Lower lobe of right lung (tissue), 2 donors: ENCODE data around the gene SCYGR4. TPM values are rescaled to one million over a fixed set of nuclear protein-coding genes. Genes with fewer than 3 reads are reported as not detected.

Experiments
- ATAC-seq, 2 donors: fragments of 200-7000 bp; cut with Tn5 transposase; one replicate each; pipeline ENCODE4 v1.9.1; 2020 to 2022; ENCODE audit warnings: mild to moderate bottlenecking in 2 of 2, moderate library complexity in 2 of 2
- DNase-seq: peaks from one replicate; pipeline ENCODE4 v3.0.0-alpha.2; 2020
- H3K27ac ChIP-seq: fragments of 200-600 bp; one replicate; pipeline ENCODE4 v1.8.0; 2022
- H3K27me3 ChIP-seq: fragments of 200-600 bp; one replicate; pipeline ENCODE4 v1.8.0; 2022; ENCODE audit warnings: low read depth
- H3K36me3 ChIP-seq: fragments of 200-600 bp; one replicate; pipeline ENCODE4 v1.8.0; 2022; ENCODE audit warnings: mild to moderate bottlenecking
- H3K4me1 ChIP-seq: fragments of 200-600 bp; one replicate; pipeline ENCODE4 v1.8.0; 2022
- H3K4me3 ChIP-seq: fragments of 200-600 bp; one replicate; pipeline ENCODE4 v1.8.0; 2022; ENCODE audit warnings: mild to moderate bottlenecking
- H3K9me3 ChIP-seq: fragments of 200-600 bp; one replicate; pipeline ENCODE4 v1.8.0; 2022
- CTCF ChIP-seq: fragments of 200-600 bp; IDR thresholded peaks from one replicate; pipeline ENCODE4 v1.8.0; 2022; ENCODE audit warnings: antibody characterized with exemption, mild to moderate bottlenecking
- intact Hi-C: fragments of 100-400 bp; cut with DNase I; formaldehyde crosslinking; loops from one replicate; pipeline ENCODE4 v1.11.0; 2022
- total RNA-seq: library from RNA; stranded (reverse); fragmentation: NEBNext Ultra II Directional; extraction: Animal tissue kit (Norgen Biotek cat#: 25700); gene quantifications from one replicate; pipeline ENCODE4 v1.2.1, GENCODE V29; 2021
- donor health status: DM: no; HTN: yes; CAD: no; lungs with severe emphysema.

Gene SCYGR4
- total RNA-seq, 1 donor from 2014 or later: not detected

- H3K4me3 ChIP-seq: no peak overlapping the region
- H3K36me3 ChIP-seq: no peaks in the 10 kb centered on the region
- H3K27ac ChIP-seq: no peak overlapping the region
- TF ChIP-seq CTCF: no peak
- H3K9me3 ChIP-seq: no peaks in the 10 kb centered on the region
- H3K27me3 ChIP-seq: peaks cover 3% of the 10 kb centered on the region
- no peak for DNase-seq
- peaks cover 9% of the 10 kb centered on the region for H3K4me1 ChIP-seq
- no peak for ATAC-seq
- intact Hi-C loops: no loop called here
Measured at GRCh38 chr2:227607941-227608340, 9.4 kb upstream of the SCYGR4 start.

GRCh38 chr2:227608561-227609338 lies 8.5 kb upstream of the SCYGR4 start:
- DNase-seq (no peak), ATAC-seq (peak; percentile 75 to 81)
- H3K4me1 ChIP-seq: peaks cover 9% of the 10 kb centered on the region
- H3K36me3 ChIP-seq: no peaks in the 10 kb centered on the region
- no peak overlapping the region for H3K27ac ChIP-seq
- intact Hi-C loops: no loop called here
- H3K27me3 ChIP-seq: peaks cover 3% of the 10 kb centered on the region
- H3K9me3 ChIP-seq: no peaks in the 10 kb centered on the region
- no peak for TF ChIP-seq CTCF
- no peak overlapping the region for H3K4me3 ChIP-seq

DNA sequence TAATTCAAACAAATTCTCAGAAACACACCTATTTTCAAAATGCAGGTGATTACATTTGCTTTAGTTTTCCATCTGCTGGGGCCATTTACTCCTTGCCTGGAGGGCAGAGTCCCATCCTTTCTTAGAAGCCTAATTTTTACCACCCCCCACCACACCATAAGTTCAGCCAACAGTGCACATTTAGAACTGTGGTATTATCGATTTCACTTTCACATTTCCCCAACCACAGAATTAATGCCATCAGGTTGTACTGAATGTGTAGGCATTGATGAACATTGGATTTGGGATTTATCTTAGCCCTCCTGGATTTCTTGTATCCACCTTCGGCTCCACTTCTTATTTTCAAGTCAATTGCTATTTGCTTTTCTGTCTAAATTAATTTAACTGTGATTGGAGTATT lies 7.2 kb upstream of the SCYGR4 start:
- DNase-seq: no peak
- Histone ChIP-seq H3K36me3 (no peaks in the 10 kb centered on the region), H3K27me3 (peaks cover 3% of the 10 kb centered on the region), H3K4me1 (peaks cover 9% of the 10 kb centered on the region), H3K27ac (no peak overlapping the region), H3K9me3 (no peaks in the 10 kb centered on the region), H3K4me3 (no peak overlapping the region)
- TF ChIP-seq CTCF: no peak
- no peak for ATAC-seq
- intact Hi-C loops: no loop called here

DNA sequence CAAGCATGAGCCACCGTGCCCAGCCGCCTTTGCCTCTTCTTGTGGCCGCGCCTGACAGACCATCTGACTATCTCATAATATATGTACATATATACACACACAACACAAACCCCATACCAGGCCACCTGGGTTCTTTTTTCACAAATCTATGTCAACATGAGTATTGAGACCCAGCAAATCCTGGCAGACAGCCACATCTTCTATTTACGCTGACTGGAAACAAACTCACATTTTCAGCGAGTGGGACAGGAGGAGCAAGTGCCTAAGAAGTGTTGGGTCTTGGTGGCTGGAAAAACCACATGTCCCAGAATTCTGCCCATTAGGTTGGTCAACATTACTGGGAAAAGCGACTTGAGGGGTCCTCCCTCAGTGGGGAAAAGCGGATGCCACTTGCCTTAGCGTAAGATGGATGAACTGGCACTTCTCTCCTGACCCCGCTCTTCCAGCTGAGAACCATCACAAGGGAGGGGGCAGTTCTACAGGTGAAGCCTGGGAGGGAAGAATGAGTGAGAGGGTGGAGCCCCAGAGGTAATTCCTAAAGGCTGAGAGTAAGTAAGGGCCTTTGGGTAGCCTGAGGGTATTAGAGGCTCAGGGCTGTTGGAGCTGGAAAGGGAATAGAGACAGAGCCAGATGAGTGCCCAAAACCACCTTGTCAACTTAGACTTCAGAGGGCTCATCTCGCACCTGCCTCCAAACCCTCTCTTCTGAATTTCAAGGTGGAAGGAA lies 4.6 kb upstream of the SCYGR4 start:
- Histone ChIP-seq H3K27ac (no peak overlapping the region), H3K4me3 (no peak overlapping the region), H3K36me3 (no peaks in the 10 kb centered on the region), H3K9me3 (no peaks in the 10 kb centered on the region), H3K27me3 (peaks cover 3% of the 10 kb centered on the region), H3K4me1 (peaks cover 7% of the 10 kb centered on the region)
- intact Hi-C loops: no loop called here
- DNase-seq: no peak
- TF ChIP-seq CTCF: no peak
- ATAC-seq: no peak

DNA sequence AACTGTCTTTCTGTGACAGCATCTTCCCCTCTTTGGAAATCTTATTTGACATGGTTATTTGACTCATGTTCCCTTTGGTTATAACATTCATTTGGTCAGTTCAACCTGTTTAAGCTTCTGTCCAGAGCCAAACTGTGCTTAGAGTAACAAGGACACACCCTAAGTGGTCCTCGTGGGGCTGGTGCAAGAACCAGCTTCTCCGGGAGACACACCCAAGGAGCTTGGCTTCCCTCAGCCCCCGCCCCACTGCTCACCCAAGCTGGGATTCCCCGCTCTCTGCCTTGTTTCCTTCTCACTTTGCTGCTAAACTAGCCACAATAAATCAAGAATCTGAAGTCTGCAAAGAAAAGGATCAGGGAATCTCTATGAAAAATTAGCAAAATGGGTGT lies 4.0 kb upstream of the SCYGR4 start:
- no peaks in the 10 kb centered on the region for H3K9me3 ChIP-seq
- peak; percentile 70 to 72 for ATAC-seq
- no peak for TF ChIP-seq CTCF
- H3K27ac ChIP-seq: no peak overlapping the region
- DNase-seq: peak; percentile 60
- intact Hi-C loops: no loop called here
- no peaks in the 10 kb centered on the region for H3K36me3 ChIP-seq
- peaks cover under 1% of the 10 kb centered on the region for H3K4me1 ChIP-seq
- H3K4me3 ChIP-seq: no peak overlapping the region
- H3K27me3 ChIP-seq: peaks cover 3% of the 10 kb centered on the region
